ENCODE measurements around the gene SLC38A9.

SLC38A9 gene

GRCh38 chr5:55750063-55750462 is 37.9 kb upstream of the SLC38A9 start:
- Histone ChIP-seq H3K9ac (ENCODE audit: low read length) (no peak overlapping the region), H2BK120ac (ENCODE audit: low read depth, low read length) (no peak overlapping the region), H3K18ac (ENCODE audit: low read length) (no peak overlapping the region), H3K36me3 (ENCODE audit: control insufficient read depth, insufficient read depth, low read length) (no peaks in the 10 kb centered on the region), H2BK15ac (replicated peaks; ENCODE audit: low read depth) (no peak overlapping the region), H3K79me2 (ENCODE audit: control insufficient read depth, insufficient read depth, low read length) (no peaks in the 10 kb centered on the region), H4K8ac (ENCODE audit: low read depth, low read length) (no peak overlapping the region), H2AK5ac (ENCODE audit: low read length) (no peak overlapping the region), H3K4me2 (ENCODE audit: low read length) (no peak overlapping the region), H2BK5ac (ENCODE audit: low read length) (no peak overlapping the region), H3K27ac (ENCODE audit: low read depth, low read length) (no peak overlapping the region), H3K4me1 (ENCODE audit: control insufficient read depth, low read depth, low read length) (no peaks in the 10 kb centered on the region), H4K5ac (ENCODE audit: low read length) (no peak overlapping the region), H3K23ac (ENCODE audit: low read length) (no peak overlapping the region), H3K27me3 (ENCODE audit: insufficient read depth, low read length, poor library complexity) (no peaks in the 10 kb centered on the region), H3K4ac (ENCODE audit: low read depth, low read length) (no peak overlapping the region), H3K4me3 (ENCODE audit: low read length) (no peak overlapping the region), H3K79me1 (ENCODE audit: low read length) (no peaks in the 10 kb centered on the region), H3K56ac (ENCODE audit: low read length) (no peak overlapping the region)
- WGBS (ENCODE audit: extremely low coverage, insufficient coverage, low lambda C conversion rate), result no CpG with 5 or more reads among the region's 3 CpGs
- no peak for DNase-seq

DNA sequence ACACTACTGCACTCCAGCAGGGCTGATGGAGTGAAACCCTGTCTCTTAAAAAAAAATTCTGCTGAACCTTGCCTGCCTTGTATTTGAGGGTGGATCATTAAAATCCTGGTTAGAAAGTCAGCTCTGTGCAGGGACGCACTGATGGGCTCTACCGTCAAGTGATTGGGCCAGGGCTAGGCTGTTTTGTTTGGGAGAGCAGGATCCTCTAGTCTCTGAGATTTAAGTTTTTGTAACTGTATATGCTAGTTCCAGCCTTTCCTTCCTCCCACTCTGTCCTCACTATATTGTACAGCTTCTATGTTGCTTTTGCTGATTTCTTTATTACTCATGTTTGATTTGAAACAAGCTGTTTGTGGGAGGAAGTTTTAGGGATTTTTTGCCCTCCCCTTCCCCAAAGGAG is 37.3 kb upstream of the SLC38A9 start:
- H3K27ac ChIP-seq (ENCODE audit: low read depth, low read length), result no peak overlapping the region
- H3K9ac ChIP-seq (ENCODE audit: low read length), result no peak overlapping the region
- no peak overlapping the region for H3K56ac ChIP-seq (ENCODE audit: low read length)
- H2BK120ac ChIP-seq (ENCODE audit: low read depth, low read length), result no peak overlapping the region
- no peak overlapping the region for H3K4ac ChIP-seq (ENCODE audit: low read depth, low read length)
- H2BK15ac ChIP-seq (replicated peaks; ENCODE audit: low read depth), result no peak overlapping the region
- no peak overlapping the region for H3K4me3 ChIP-seq (ENCODE audit: low read length)
- no peaks in the 10 kb centered on the region for H3K36me3 ChIP-seq (ENCODE audit: control insufficient read depth, insufficient read depth, low read length)
- no peaks in the 10 kb centered on the region for H3K4me1 ChIP-seq (ENCODE audit: control insufficient read depth, low read depth, low read length)
- no peak overlapping the region for H3K23ac ChIP-seq (ENCODE audit: low read length)
- no peak overlapping the region for H2BK5ac ChIP-seq (ENCODE audit: low read length)
- H3K79me1 ChIP-seq (ENCODE audit: low read length), result no peaks in the 10 kb centered on the region
- H2AK5ac ChIP-seq (ENCODE audit: low read length), result no peak overlapping the region
- no CpG with 5 or more reads among the region's 2 CpGs for WGBS (ENCODE audit: extremely low coverage, insufficient coverage, low lambda C conversion rate)
- no peaks in the 10 kb centered on the region for H3K79me2 ChIP-seq (ENCODE audit: control insufficient read depth, insufficient read depth, low read length)
- no peak for DNase-seq
- H4K8ac ChIP-seq (ENCODE audit: low read depth, low read length), result no peak overlapping the region
- no peaks in the 10 kb centered on the region for H3K27me3 ChIP-seq (ENCODE audit: insufficient read depth, low read length, poor library complexity)
- H3K4me2 ChIP-seq (ENCODE audit: low read length), result no peak overlapping the region
- H3K18ac ChIP-seq (ENCODE audit: low read length), result no peak overlapping the region
- H4K5ac ChIP-seq (ENCODE audit: low read length), result no peak overlapping the region

GRCh38 chr5:55747778-55748318 is 35.7 kb upstream of the SLC38A9 start:
- no peak overlapping the region for H3K4me2 ChIP-seq (ENCODE audit: low read length)
- no peak overlapping the region for H3K56ac ChIP-seq (ENCODE audit: low read length)
- H3K18ac ChIP-seq (ENCODE audit: low read length), result no peak overlapping the region
- H2BK120ac ChIP-seq (ENCODE audit: low read depth, low read length), result no peak overlapping the region
- WGBS (ENCODE audit: extremely low coverage, insufficient coverage, low lambda C conversion rate), result no CpG with 5 or more reads among the region's 2 CpGs
- H3K4me3 ChIP-seq (ENCODE audit: low read length), result no peak overlapping the region
- no peak overlapping the region for H2BK5ac ChIP-seq (ENCODE audit: low read length)
- H3K4ac ChIP-seq (ENCODE audit: low read depth, low read length), result no peak overlapping the region
- no peaks in the 10 kb centered on the region for H3K4me1 ChIP-seq (ENCODE audit: control insufficient read depth, low read depth, low read length)
- H4K8ac ChIP-seq (ENCODE audit: low read depth, low read length), result no peak overlapping the region
- no peak overlapping the region for H2AK5ac ChIP-seq (ENCODE audit: low read length)
- H3K9ac ChIP-seq (ENCODE audit: low read length), result no peak overlapping the region
- H3K27ac ChIP-seq (ENCODE audit: low read depth, low read length), result no peak overlapping the region
- H3K79me1 ChIP-seq (ENCODE audit: low read length), result no peaks in the 10 kb centered on the region
- H3K23ac ChIP-seq (ENCODE audit: low read length), result no peak overlapping the region
- H4K5ac ChIP-seq (ENCODE audit: low read length), result no peak overlapping the region
- H3K79me2 ChIP-seq (ENCODE audit: control insufficient read depth, insufficient read depth, low read length), result no peaks in the 10 kb centered on the region
- no peaks in the 10 kb centered on the region for H3K36me3 ChIP-seq (ENCODE audit: control insufficient read depth, insufficient read depth, low read length)
- DNase-seq, result no peak
- no peaks in the 10 kb centered on the region for H3K27me3 ChIP-seq (ENCODE audit: insufficient read depth, low read length, poor library complexity)
- no peak overlapping the region for H2BK15ac ChIP-seq (replicated peaks; ENCODE audit: low read depth)

- no peaks in the 10 kb centered on the region for H3K27me3 ChIP-seq (ENCODE audit: insufficient read depth, low read length, poor library complexity)
- H3K4me1 ChIP-seq (ENCODE audit: control insufficient read depth, low read depth, low read length), result no peaks in the 10 kb centered on the region
- WGBS (ENCODE audit: extremely low coverage, insufficient coverage, low lambda C conversion rate), result 100% methylated on average over 1 of the region's 3 CpGs
- H3K23ac ChIP-seq (ENCODE audit: low read length), result no peak overlapping the region
- no peak overlapping the region for H3K4ac ChIP-seq (ENCODE audit: low read depth, low read length)
- H3K4me2 ChIP-seq (ENCODE audit: low read length), result no peak overlapping the region
- H4K8ac ChIP-seq (ENCODE audit: low read depth, low read length), result no peak overlapping the region
- no peak overlapping the region for H2BK15ac ChIP-seq (replicated peaks; ENCODE audit: low read depth)
- no peaks in the 10 kb centered on the region for H3K36me3 ChIP-seq (ENCODE audit: control insufficient read depth, insufficient read depth, low read length)
- no peak overlapping the region for H3K18ac ChIP-seq (ENCODE audit: low read length)
- no peak overlapping the region for H3K27ac ChIP-seq (ENCODE audit: low read depth, low read length)
- no peak overlapping the region for H2AK5ac ChIP-seq (ENCODE audit: low read length)
- H3K9ac ChIP-seq (ENCODE audit: low read length), result no peak overlapping the region
- H3K56ac ChIP-seq (ENCODE audit: low read length), result no peak overlapping the region
- no peak overlapping the region for H3K4me3 ChIP-seq (ENCODE audit: low read length)
- H2BK120ac ChIP-seq (ENCODE audit: low read depth, low read length), result no peak overlapping the region
- H3K79me2 ChIP-seq (ENCODE audit: control insufficient read depth, insufficient read depth, low read length), result no peaks in the 10 kb centered on the region
- H2BK5ac ChIP-seq (ENCODE audit: low read length), result no peak overlapping the region
- peak; percentile 52 for DNase-seq
- no peaks in the 10 kb centered on the region for H3K79me1 ChIP-seq (ENCODE audit: low read length)
- H4K5ac ChIP-seq (ENCODE audit: low read length), result no peak overlapping the region
These were observed 30.7 kb upstream of the SLC38A9 start for GRCh38 chr5:55742778-55743177.

- WGBS (ENCODE audit: extremely low coverage, insufficient coverage, low lambda C conversion rate), result no CpG with 5 or more reads among the region's 31 CpGs
- H2AK5ac ChIP-seq (ENCODE audit: low read length), result no peak within 1 kb of the TSS
- peak within 1 kb of the TSS; percentile 14 for H4K8ac ChIP-seq (ENCODE audit: low read depth, low read length)
- no peak within 1 kb of the TSS for H3K4me2 ChIP-seq (ENCODE audit: low read length)
- no peak within 1 kb of the TSS for H3K18ac ChIP-seq (ENCODE audit: low read length)
- H2BK5ac ChIP-seq (ENCODE audit: low read length), result no peak within 1 kb of the TSS
- no peak within 1 kb of the TSS for H3K9ac ChIP-seq (ENCODE audit: low read length)
- no peak for DNase-seq
- H3K56ac ChIP-seq (ENCODE audit: low read length), result no peak within 1 kb of the TSS
- no peaks in the 10 kb centered on the region for H3K79me1 ChIP-seq (ENCODE audit: low read length)
- no peak within 1 kb of the TSS for H3K23ac ChIP-seq (ENCODE audit: low read length)
- H3K36me3 ChIP-seq (ENCODE audit: control insufficient read depth, insufficient read depth, low read length), result no peaks in the 10 kb centered on the region
- no peak within 1 kb of the TSS for H4K5ac ChIP-seq (ENCODE audit: low read length)
- H3K27ac ChIP-seq (ENCODE audit: low read depth, low read length), result no peak within 1 kb of the TSS
- H2BK120ac ChIP-seq (ENCODE audit: low read depth, low read length), result no peak within 1 kb of the TSS
- no peaks in the 10 kb centered on the region for H3K4me1 ChIP-seq (ENCODE audit: control insufficient read depth, low read depth, low read length)
- H2BK15ac ChIP-seq (replicated peaks; ENCODE audit: low read depth), result no peak within 1 kb of the TSS
- no peaks in the 10 kb centered on the region for H3K79me2 ChIP-seq (ENCODE audit: control insufficient read depth, insufficient read depth, low read length)
- no peak within 1 kb of the TSS for H3K4ac ChIP-seq (ENCODE audit: low read depth, low read length)
- no peak within 1 kb of the TSS for H3K4me3 ChIP-seq (ENCODE audit: low read length)
- no peaks in the 10 kb centered on the region for H3K27me3 ChIP-seq (ENCODE audit: insufficient read depth, low read length, poor library complexity)
These were observed 25.7 kb upstream of the SLC38A9 start, which contains the start of gene DDX4 for GRCh38 chr5:55737793-55738192. DDX4 (plus strand) TSS chr5:55738061; CDS start chr5:55738964, 903 bp downstream.

DNA sequence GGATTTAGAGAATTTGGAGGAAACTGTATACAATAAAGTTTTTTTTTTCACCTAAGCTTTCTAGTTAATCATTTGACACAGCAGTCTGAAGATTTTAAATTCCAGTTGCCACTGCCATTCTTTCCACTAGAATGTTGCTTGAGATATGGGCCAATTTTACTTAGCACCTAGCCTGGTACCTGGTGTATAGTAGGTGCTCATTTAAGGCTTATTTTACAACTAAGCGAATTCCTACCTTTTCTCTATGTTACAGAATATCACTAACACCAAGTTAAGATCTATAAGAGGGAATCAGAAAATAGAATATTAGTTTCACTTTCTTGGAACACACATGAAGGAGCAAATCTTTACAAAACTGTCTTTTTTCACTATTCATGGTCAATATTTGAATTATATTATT is 22.5 kb upstream of the SLC38A9 start:
- no peak overlapping the region for H2AK5ac ChIP-seq (ENCODE audit: low read length)
- H3K18ac ChIP-seq (ENCODE audit: low read length), result no peak overlapping the region
- no peak for DNase-seq
- H3K27me3 ChIP-seq (ENCODE audit: insufficient read depth, low read length, poor library complexity), result no peaks in the 10 kb centered on the region
- no peak overlapping the region for H3K23ac ChIP-seq (ENCODE audit: low read length)
- H4K8ac ChIP-seq (ENCODE audit: low read depth, low read length), result no peak overlapping the region
- no peak overlapping the region for H2BK5ac ChIP-seq (ENCODE audit: low read length)
- H3K4ac ChIP-seq (ENCODE audit: low read depth, low read length), result no peak overlapping the region
- H3K4me1 ChIP-seq (ENCODE audit: control insufficient read depth, low read depth, low read length), result no peaks in the 10 kb centered on the region
- H2BK120ac ChIP-seq (ENCODE audit: low read depth, low read length), result no peak overlapping the region
- H3K9ac ChIP-seq (ENCODE audit: low read length), result no peak overlapping the region
- H3K36me3 ChIP-seq (ENCODE audit: control insufficient read depth, insufficient read depth, low read length), result no peaks in the 10 kb centered on the region
- H2BK15ac ChIP-seq (replicated peaks; ENCODE audit: low read depth), result no peak overlapping the region
- no peak overlapping the region for H3K56ac ChIP-seq (ENCODE audit: low read length)
- WGBS (ENCODE audit: extremely low coverage, insufficient coverage, low lambda C conversion rate), result no CpG with 5 or more reads among the region's 1 CpG
- H3K79me2 ChIP-seq (ENCODE audit: control insufficient read depth, insufficient read depth, low read length), result no peaks in the 10 kb centered on the region
- no peak overlapping the region for H3K27ac ChIP-seq (ENCODE audit: low read depth, low read length)
- no peak overlapping the region for H4K5ac ChIP-seq (ENCODE audit: low read length)
- H3K79me1 ChIP-seq (ENCODE audit: low read length), result no peaks in the 10 kb centered on the region
- H3K4me3 ChIP-seq (ENCODE audit: low read length), result no peak overlapping the region
- H3K4me2 ChIP-seq (ENCODE audit: low read length), result no peak overlapping the region
